ENCODE results near the gene PRR12. TPM values are rescaled to one million over a fixed set of nuclear protein-coding genes. Genes with fewer than 3 reads are reported as not detected.

The PRR12 gene
- polyA plus RNA-seq, 5 donors = 15.9 to 35.4 (median 23.7) TPM

GRCh38 chr19:49662011-49662410 lies 71.0 kb downstream of the PRR12 start:
- no peak for DNase-seq

- no peak for DNase-seq
Measured at GRCh38 chr19:49663224-49663623, 72.2 kb downstream of the PRR12 start.

GRCh38 chr19:49664171-49665035 lies 73.4 kb downstream of the PRR12 start:
- peak; percentile 68 to 76 for DNase-seq

GRCh38 chr19:49665036-49665350 lies 74.0 kb downstream of the PRR12 start:
- DNase-seq = no peak

GRCh38 chr19:49665351-49666119 lies 74.6 kb downstream of the PRR12 start, which contains the start of the genes BCL2L12 and IRF3:
Gene BCL2L12 (plus strand): TSS chr19:49665933. CDS start chr19:49666693, 760 bp downstream.
Gene IRF3 (minus strand): TSS chr19:49665857. CDS start chr19:49664838, 1,019 bp downstream.
- DNase-seq = peak; percentile 94 to 97

GRCh38 chr19:49666120-49666444 lies 75.1 kb downstream of the PRR12 start:
- no peak for DNase-seq

- DNase-seq = no peak
Measured at GRCh38 chr19:49667473-49667872, 76.5 kb downstream of the PRR12 start.

GRCh38 chr19:49669516-49669915 lies 78.5 kb downstream of the PRR12 start:
- no peak for DNase-seq

GRCh38 chr19:49672131-49672919 lies 81.3 kb downstream of the PRR12 start:
- DNase-seq = no peak

Other genes with a start within 250 kb of the PRR12 start
- 100 to 1,000 TPM; 105 to 138 (median 117) TPM for gene TEAD2, start 228.8 kb upstream of the PRR12 start, polyA plus RNA-seq (ENCODE audit: insufficient read depth in 1 of 5, insufficient read length in 5 of 5, low replicate concordance in 1 of 5)
- 1 to 10 TPM; 2.4 to 5.0 (median 3.6) TPM for gene DKKL1, start 227.3 kb upstream of the PRR12 start, polyA plus RNA-seq (ENCODE audit: insufficient read depth in 1 of 5, insufficient read length in 5 of 5, low replicate concordance in 1 of 5)
- gene KASH5, start 202.9 kb upstream of the PRR12 start, polyA plus RNA-seq (ENCODE audit: insufficient read depth in 1 of 5, insufficient read length in 5 of 5, low replicate concordance in 1 of 5) = not detected
- not detected for gene PTH2, start 167.7 kb upstream of the PRR12 start, polyA plus RNA-seq (ENCODE audit: insufficient read depth in 1 of 5, insufficient read length in 5 of 5, low replicate concordance in 1 of 5)
- not detected for gene GFY, start 165.8 kb upstream of the PRR12 start, polyA plus RNA-seq (ENCODE audit: insufficient read depth in 1 of 5, insufficient read length in 5 of 5, low replicate concordance in 1 of 5)
- gene SLC17A7, start 149.7 kb upstream of the PRR12 start, polyA plus RNA-seq (ENCODE audit: insufficient read depth in 1 of 5, insufficient read length in 5 of 5, low replicate concordance in 1 of 5) = under 1 TPM; 0.31 to 0.51 (median 0.34) TPM
- gene PIH1D1, start 139.4 kb upstream of the PRR12 start, polyA plus RNA-seq (ENCODE audit: insufficient read depth in 1 of 5, insufficient read length in 5 of 5, low replicate concordance in 1 of 5) = 10 to 100 TPM; 66.9 to 88.7 (median 78.2) TPM
- 10 to 100 TPM; 12.8 to 24.3 (median 14.0) TPM for gene ALDH16A1, start 138.0 kb upstream of the PRR12 start, polyA plus RNA-seq (ENCODE audit: insufficient read depth in 1 of 5, insufficient read length in 5 of 5, low replicate concordance in 1 of 5)
- gene FLT3LG, start 117.0 kb upstream of the PRR12 start, polyA plus RNA-seq (ENCODE audit: insufficient read depth in 1 of 5, insufficient read length in 5 of 5, low replicate concordance in 1 of 5) = 10 to 100 TPM in 1 of 5 donors, 1 to 10 TPM in 4; 4.8 to 10.1 (median 6.5) TPM
- 1,000 to 10,000 TPM; 3,241 to 4,813 (median 3,633) TPM for gene RPL13A, start 103.6 kb upstream of the PRR12 start, polyA plus RNA-seq (ENCODE audit: insufficient read depth in 1 of 5, insufficient read length in 5 of 5, low replicate concordance in 1 of 5)
- gene RPS11, start 94.7 kb upstream of the PRR12 start, polyA plus RNA-seq (ENCODE audit: insufficient read depth in 1 of 5, insufficient read length in 5 of 5, low replicate concordance in 1 of 5) = 1,000 to 10,000 TPM; 3,362 to 3,985 (median 3,582) TPM
- gene FCGRT, start 78.5 kb upstream of the PRR12 start, polyA plus RNA-seq (ENCODE audit: insufficient read depth in 1 of 5, insufficient read length in 5 of 5, low replicate concordance in 1 of 5) = 100 to 1,000 TPM; 258 to 406 (median 318) TPM
- 10 to 100 TPM; 13.9 to 48.4 (median 21.5) TPM for gene RCN3, start 63.2 kb upstream of the PRR12 start, polyA plus RNA-seq (ENCODE audit: insufficient read depth in 1 of 5, insufficient read length in 5 of 5, low replicate concordance in 1 of 5)
- 10 to 100 TPM; 51.0 to 80.7 (median 59.0) TPM for gene NOSIP, start 10.6 kb upstream of the PRR12 start, polyA plus RNA-seq (ENCODE audit: insufficient read depth in 1 of 5, insufficient read length in 5 of 5, low replicate concordance in 1 of 5)
- 1 to 10 TPM; 3.3 to 6.1 (median 4.4) TPM for gene PRRG2, start 9.9 kb upstream of the PRR12 start, polyA plus RNA-seq (ENCODE audit: insufficient read depth in 1 of 5, insufficient read length in 5 of 5, low replicate concordance in 1 of 5)
- 10 to 100 TPM; 20.3 to 39.5 (median 24.7) TPM for gene RRAS, start 49.0 kb downstream of the PRR12 start, polyA plus RNA-seq (ENCODE audit: insufficient read depth in 1 of 5, insufficient read length in 5 of 5, low replicate concordance in 1 of 5)
- 10 to 100 TPM; 18.4 to 45.0 (median 31.3) TPM for gene SCAF1, start 51.0 kb downstream of the PRR12 start, polyA plus RNA-seq (ENCODE audit: insufficient read depth in 1 of 5, insufficient read length in 5 of 5, low replicate concordance in 1 of 5)
- gene IRF3, start 74.7 kb downstream of the PRR12 start, polyA plus RNA-seq (ENCODE audit: insufficient read depth in 1 of 5, insufficient read length in 5 of 5, low replicate concordance in 1 of 5) = 10 to 100 TPM; 48.9 to 87.5 (median 73.7) TPM
- gene BCL2L12, start 74.8 kb downstream of the PRR12 start, polyA plus RNA-seq (ENCODE audit: insufficient read depth in 1 of 5, insufficient read length in 5 of 5, low replicate concordance in 1 of 5) = 10 to 100 TPM; 20.2 to 34.8 (median 24.7) TPM
- gene PRMT1, start 86.1 kb downstream of the PRR12 start, polyA plus RNA-seq (ENCODE audit: insufficient read depth in 1 of 5, insufficient read length in 5 of 5, low replicate concordance in 1 of 5) = 100 to 1,000 TPM; 189 to 299 (median 236) TPM
- gene ADM5, start 98.4 kb downstream of the PRR12 start, polyA plus RNA-seq (ENCODE audit: insufficient read depth in 1 of 5, insufficient read length in 5 of 5, low replicate concordance in 1 of 5) = 1 to 10 TPM in 4 of 5 donors, under 1 TPM in 1; 0.76 to 2.8 (median 1.3) TPM
- gene CPT1C, start 99.9 kb downstream of the PRR12 start, polyA plus RNA-seq (ENCODE audit: insufficient read depth in 1 of 5, insufficient read length in 5 of 5, low replicate concordance in 1 of 5) = 10 to 100 TPM; 24.3 to 34.0 (median 27.8) TPM
- gene TSKS, start 172.1 kb downstream of the PRR12 start, polyA plus RNA-seq (ENCODE audit: insufficient read depth in 1 of 5, insufficient read length in 5 of 5, low replicate concordance in 1 of 5) = under 1 TPM; 0.16 to 0.36 (median 0.28) TPM
- 10 to 100 TPM; 47.8 to 87.2 (median 57.3) TPM for gene AP2A1, start 175.8 kb downstream of the PRR12 start, polyA plus RNA-seq (ENCODE audit: insufficient read depth in 1 of 5, insufficient read length in 5 of 5, low replicate concordance in 1 of 5)
- gene FUZ, start 222.1 kb downstream of the PRR12 start, polyA plus RNA-seq (ENCODE audit: insufficient read depth in 1 of 5, insufficient read length in 5 of 5, low replicate concordance in 1 of 5) = 10 to 100 TPM; 21.6 to 28.9 (median 27.2) TPM
- gene MED25, start 227.1 kb downstream of the PRR12 start, polyA plus RNA-seq (ENCODE audit: insufficient read depth in 1 of 5, insufficient read length in 5 of 5, low replicate concordance in 1 of 5) = 10 to 100 TPM; 45.4 to 63.8 (median 54.8) TPM

Measured in right lung (tissue), 5 donors.